ENCODE measurements around the gene CSK. TPM values are rescaled to one million over a fixed set of nuclear protein-coding genes. Genes with fewer than 3 reads are reported as not detected.

Gene CSK
- total RNA-seq, 1 donor from 2014 or later = 65.6 TPM

DNA sequence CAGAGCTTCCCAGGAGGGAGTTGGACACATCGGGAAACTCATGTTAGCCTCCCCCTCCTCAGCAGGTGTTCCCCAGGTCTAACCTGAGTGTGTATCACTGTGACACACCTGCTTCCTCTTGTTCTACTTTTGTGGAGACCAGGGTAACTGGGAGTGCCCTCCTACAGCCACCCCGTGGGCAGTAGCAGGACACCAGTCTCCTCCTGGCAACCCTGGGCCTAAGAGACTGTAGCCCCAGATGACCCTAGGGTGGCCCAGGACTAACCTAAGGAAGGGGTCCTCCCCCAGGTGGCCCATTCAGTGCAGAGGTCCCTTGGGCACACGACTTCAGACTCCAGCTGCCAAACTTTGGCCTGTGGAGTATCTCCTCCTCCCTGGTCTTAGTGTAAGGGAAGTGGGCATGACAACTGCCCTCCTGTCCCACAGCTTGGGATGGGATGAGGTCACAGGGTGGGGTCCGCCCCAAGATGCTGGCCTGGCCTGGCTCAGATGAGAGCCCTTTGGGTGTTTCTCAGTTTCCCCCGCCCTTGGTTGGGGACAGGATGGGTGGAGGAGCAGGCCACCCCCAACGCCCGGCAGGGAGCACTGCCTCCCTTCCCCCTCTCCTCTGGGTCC lies 4.8 kb downstream of the CSK start:
- Histone ChIP-seq H3K4me1 (peaks cover 86% of the 10 kb centered on the region), H3K27ac (peak overlapping the region; percentile 84), H3K36me3 (no peaks in the 10 kb centered on the region), H3K4me3 (no peak overlapping the region), H3K27me3 (no peaks in the 10 kb centered on the region), H3K9me3 (no peaks in the 10 kb centered on the region)
- peak; percentile 2 for ATAC-seq
- no peak for DNase-seq
- TF ChIP-seq, protein P1, sequence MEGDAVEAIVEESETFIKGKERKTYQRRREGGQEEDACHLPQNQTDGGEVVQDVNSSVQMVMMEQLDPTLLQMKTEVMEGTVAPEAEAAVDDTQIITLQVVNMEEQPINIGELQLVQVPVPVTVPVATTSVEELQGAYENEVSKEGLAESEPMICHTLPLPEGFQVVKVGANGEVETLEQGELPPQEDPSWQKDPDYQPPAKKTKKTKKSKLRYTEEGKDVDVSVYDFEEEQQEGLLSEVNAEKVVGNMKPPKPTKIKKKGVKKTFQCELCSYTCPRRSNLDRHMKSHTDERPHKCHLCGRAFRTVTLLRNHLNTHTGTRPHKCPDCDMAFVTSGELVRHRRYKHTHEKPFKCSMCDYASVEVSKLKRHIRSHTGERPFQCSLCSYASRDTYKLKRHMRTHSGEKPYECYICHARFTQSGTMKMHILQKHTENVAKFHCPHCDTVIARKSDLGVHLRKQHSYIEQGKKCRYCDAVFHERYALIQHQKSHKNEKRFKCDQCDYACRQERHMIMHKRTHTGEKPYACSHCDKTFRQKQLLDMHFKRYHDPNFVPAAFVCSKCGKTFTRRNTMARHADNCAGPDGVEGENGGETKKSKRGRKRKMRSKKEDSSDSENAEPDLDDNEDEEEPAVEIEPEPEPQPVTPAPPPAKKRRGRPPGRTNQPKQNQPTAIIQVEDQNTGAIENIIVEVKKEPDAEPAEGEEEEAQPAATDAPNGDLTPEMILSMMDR (IDR thresholded peaks at IDR 0.05) = no peak
- intact Hi-C loops (cut with DNase I) = no loop called here

DNA sequence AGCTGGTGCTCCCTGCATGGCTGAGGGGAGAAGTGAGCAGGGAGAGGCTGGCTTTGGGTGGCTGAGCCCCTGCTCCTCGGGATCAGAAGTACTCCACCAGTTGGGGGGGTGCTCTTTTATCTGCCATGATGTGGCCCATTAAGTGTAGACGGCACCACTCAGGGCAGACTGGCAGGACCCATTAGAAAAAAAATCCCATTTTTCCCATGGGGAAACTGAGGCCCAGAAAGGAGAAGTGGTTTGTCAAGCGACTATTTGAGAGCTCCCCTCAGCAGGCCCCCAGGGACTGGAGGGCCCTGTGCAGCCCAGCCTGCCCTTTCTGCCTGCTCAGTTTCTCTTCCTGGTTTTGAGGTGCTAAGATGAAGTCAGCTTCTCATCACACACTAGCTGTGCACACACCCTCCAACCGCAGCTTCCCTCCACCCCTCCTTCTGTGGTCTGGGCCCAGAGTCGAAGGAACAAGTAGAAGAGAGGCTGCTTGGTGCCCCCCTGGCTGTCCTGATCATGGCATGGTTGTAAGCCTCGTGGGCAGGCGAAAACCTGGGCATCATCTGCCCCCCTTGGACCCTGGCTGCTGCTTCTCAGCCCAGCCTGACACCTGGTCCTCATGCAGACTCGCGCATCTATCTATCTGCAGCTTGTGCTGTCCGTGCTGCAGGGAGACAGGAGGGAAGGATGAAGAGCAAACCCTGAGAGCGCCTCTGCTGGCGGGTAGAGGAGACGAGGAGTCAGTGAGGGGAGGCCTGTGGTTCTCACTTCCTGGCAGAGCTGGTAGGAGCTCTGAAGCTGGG lies 5.6 kb downstream of the CSK start:
- peak overlapping the region; percentile 84 for H3K27ac ChIP-seq

DNA sequence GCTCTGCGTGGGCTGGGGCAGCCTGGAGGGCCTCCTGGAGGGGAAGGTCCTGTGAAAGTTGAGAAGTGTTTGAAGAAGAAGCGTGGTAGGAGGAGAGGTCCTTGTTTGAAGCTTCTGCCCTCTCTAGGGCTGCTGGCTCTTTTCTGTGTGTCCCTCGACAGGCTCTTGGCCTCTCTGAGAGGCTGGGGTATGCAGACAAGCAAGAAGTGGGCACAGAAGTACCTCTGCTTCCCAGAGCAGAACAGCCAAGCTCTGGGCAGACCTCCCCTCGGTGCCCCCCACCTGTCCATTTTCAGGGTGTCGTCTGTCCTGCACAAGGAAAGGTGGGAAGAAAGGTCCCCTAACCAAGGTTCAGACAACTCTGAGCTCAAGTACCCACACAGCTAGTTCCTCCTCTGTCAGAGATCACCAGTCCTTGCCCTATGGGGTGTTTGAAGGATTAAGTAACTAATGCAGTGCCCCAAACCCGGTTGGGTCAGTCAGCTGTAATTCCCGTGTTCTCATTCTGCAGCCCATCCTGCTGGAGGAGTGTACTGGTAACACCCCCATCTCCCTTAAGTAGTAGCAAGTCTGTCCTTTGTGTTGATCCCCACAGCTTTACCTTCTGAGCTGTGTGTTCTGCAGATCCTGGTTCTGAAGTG lies 6.3 kb downstream of the CSK start:
- intact Hi-C loops (cut with DNase I) = no loop called here

More for the DNA sequence above, 5.6 kb downstream of the CSK start:
- peak overlapping the region; percentile 29 for H3K4me3 ChIP-seq
- H3K27me3 ChIP-seq = no peaks in the 10 kb centered on the region
- DNase-seq (peak; percentile 91), ATAC-seq (peak; percentile 79)
- H3K36me3 ChIP-seq = no peaks in the 10 kb centered on the region
- no peaks in the 10 kb centered on the region for H3K9me3 ChIP-seq
- TF ChIP-seq, protein P1 (IDR thresholded peaks at IDR 0.05) = peak; percentile 54
- intact Hi-C loops (cut with DNase I) = no loop called here
- H3K4me1 ChIP-seq = peaks cover 92% of the 10 kb centered on the region

DNA sequence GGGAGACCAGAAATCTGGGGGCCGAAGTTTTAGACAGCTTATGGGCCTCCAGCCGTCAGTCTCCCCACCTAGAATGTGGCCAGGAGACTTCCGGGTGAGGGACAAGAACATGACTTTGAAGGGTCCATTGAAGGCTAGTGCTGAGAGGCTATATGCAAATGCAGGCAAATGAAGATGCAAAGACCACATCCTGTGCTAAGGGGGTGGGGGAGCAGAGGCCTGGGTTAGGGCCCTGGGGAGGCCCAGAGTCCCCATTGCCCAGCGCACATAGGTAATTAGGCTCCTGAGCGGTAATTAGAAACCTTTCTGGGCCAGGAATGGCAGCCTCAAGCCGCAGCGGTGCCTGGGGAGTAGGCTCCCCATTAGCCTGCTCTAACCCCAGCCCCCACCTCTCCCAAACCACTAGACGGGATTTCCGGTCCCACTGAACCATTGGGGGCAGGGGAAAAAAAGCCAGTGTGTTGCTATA lies 6.8 kb downstream of the CSK start:
- DNase-seq = no peak
- ATAC-seq = no peak
- H3K27ac ChIP-seq = peak overlapping the region; percentile 84
- TF ChIP-seq, protein P1 (IDR thresholded peaks at IDR 0.05) = no peak
- peaks cover 96% of the 10 kb centered on the region for H3K4me1 ChIP-seq
- no peaks in the 10 kb centered on the region for H3K36me3 ChIP-seq
- peak overlapping the region; percentile 29 for H3K4me3 ChIP-seq
- no peaks in the 10 kb centered on the region for H3K27me3 ChIP-seq
- intact Hi-C loops (cut with DNase I) = no loop called here
- no peaks in the 10 kb centered on the region for H3K9me3 ChIP-seq

More for the DNA sequence above, 6.3 kb downstream of the CSK start:
- peaks cover 96% of the 10 kb centered on the region for H3K4me1 ChIP-seq
- ATAC-seq = peak; percentile 41
- no peaks in the 10 kb centered on the region for H3K27me3 ChIP-seq
- H3K36me3 ChIP-seq = no peaks in the 10 kb centered on the region
- H3K9me3 ChIP-seq = no peaks in the 10 kb centered on the region
- TF ChIP-seq, protein P1 (IDR thresholded peaks at IDR 0.05) = no peak
- peak overlapping the region; percentile 84 for H3K27ac ChIP-seq
- H3K4me3 ChIP-seq = peak overlapping the region; percentile 29
- DNase-seq = no peak

DNA sequence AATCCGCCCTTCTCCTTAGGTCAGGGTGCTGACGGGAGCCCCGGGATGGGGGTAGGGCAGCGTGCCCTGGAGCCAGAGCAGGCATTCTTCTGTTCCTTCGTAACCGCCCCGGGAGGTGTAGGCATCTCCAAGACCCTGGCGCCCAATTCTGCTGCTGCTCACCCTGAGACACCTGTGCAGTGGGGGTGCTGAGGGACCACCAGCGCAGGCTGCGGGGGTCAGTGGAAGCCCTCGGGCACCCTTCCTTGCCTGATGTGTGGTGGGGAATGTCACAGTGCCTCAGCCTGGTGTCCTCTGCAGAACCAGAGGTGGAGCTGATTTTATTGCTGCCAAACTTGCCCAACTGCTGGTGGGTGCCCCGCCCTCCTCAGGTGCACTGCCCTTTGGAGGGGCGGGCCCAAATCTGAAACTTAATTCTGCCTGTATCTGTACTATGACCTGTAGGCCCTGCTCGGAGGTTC lies 7.3 kb downstream of the CSK start:
- ATAC-seq = no peak
- H3K27ac ChIP-seq = peak overlapping the region; percentile 84
- peaks cover 92% of the 10 kb centered on the region for H3K4me1 ChIP-seq
- intact Hi-C loops (cut with DNase I) = no loop called here
- no peaks in the 10 kb centered on the region for H3K36me3 ChIP-seq
- peak; percentile 63 for DNase-seq
- H3K9me3 ChIP-seq = no peaks in the 10 kb centered on the region
- H3K27me3 ChIP-seq = no peaks in the 10 kb centered on the region
- TF ChIP-seq, protein P1 (IDR thresholded peaks at IDR 0.05) = no peak
- peak overlapping the region; percentile 29 for H3K4me3 ChIP-seq
